H7 (cell line): ENCODE measurements around the gene GINS1. TPM values are rescaled to one million over a fixed set of nuclear protein-coding genes. Genes with fewer than 3 reads are reported as not detected.
A peak's percentile ranks its signal among the peaks of the same experiment; 100 is the strongest.
"Not testable (repeated sequence)": the region's sequence is repeated elsewhere in the genome, so short reads cannot be mapped to it uniquely, and the experiment has no call there.

ENCODE experiments used
- DNase-seq: peaks from one replicate; pipeline ENCODE4 v3.0.0; 2012
- H3K27me3 ChIP-seq: 2 replicates; pipeline ENCODE4 v1.6.0; 2011; ENCODE audit warnings: mild to moderate bottlenecking, low read length; ENCODE audit not compliant: control insufficient read depth, insufficient read depth
- H3K36me3 ChIP-seq: replicated peaks from 2 replicates; pipeline ENCODE4 v1.5.1; 2011; ENCODE audit warnings: low read length; ENCODE audit not compliant: control insufficient read depth, insufficient read depth
- H3K4me3 ChIP-seq: 2 replicates; pipeline ENCODE4 v1.5.1; 2011; ENCODE audit warnings: low read depth, mild to moderate bottlenecking, control low read depth, low read length, moderate library complexity; ENCODE audit not compliant: insufficient read depth
- total RNA-seq: library from RNA; depleted of rRNA; stranded (reverse); fragments of >200 nt; shearing (Covaris generic); gene quantifications from 2 replicates; pipeline ENCODE4 v1.2.3, GENCODE V29; 2014

The GINS1 gene
- total RNA-seq, 1 experiment from 2014 or later: 46.6 TPM

DNA sequence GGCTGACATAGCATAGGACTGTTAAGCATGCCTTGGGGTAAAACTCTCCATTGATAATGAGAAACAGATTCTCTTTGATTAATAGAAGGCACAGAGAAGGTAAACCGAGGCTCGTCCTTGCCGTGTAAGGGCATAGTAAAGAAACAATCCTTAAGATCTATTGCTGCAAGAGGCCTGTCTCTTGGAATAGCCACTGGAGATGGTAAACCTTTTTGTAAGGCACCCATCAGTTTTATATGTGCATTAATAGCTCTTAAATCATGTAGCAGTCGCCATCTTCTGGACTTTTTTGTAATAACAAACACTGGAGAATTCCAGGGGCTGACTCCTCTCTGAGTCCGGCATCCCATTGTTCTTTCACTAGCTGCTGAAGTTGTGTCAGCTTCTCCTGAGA, 8.4 kb upstream of the GINS1 start:
- DNase-seq: peak; percentile 69
- H3K27me3 ChIP-seq: no peaks in the 10 kb centered on the region
- H3K36me3 ChIP-seq: no peaks in the 10 kb centered on the region
- no peak overlapping the region for H3K4me3 ChIP-seq

DNA sequence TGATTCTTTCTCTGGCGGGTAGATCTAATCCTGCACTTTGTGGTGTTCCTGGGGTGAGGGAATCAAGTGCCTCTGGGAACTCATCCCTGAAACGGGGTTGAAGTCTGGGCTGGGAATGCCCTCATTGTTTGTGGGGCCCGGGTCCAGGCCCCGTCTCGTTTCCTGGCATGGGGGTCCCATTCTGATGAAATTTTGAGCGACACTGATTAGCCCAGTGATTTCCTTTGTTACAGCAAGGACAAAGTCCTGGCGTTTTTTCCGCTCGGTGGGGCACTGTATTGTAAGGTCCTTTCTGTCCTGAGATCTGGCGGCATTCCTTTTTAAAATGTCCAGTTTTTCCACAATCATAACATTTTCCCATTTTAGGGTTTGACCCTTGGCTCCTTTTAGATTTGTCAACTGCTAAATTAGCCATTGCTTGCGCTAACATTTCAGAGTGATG, 7.2 kb upstream of the GINS1 start:
- not testable (repeated sequence) for H3K36me3 ChIP-seq, H3K27me3 ChIP-seq, DNase-seq, H3K4me3 ChIP-seq

DNA sequence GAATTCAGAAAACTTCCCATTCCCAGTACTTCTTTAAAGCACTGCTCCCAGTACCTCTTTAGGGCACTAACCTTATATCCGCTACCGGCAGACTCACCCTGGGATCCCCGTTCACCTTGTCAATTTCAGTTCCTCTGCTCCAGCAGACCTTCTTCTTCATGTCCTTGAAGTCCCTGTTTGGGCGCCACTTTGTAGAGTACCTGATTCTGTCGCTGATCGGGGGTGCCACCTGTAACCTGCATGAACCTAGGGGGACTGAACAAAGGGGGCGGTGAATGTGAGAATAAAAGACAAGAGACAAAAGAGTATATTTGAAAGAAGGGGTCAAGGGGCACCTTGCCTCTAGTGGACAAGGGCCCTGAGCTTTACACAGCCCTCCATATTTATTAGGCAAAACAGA, 4.9 kb upstream of the GINS1 start:
- H3K36me3 ChIP-seq: no peaks in the 10 kb centered on the region
- no peaks in the 10 kb centered on the region for H3K27me3 ChIP-seq
- DNase-seq: no peak
- H3K4me3 ChIP-seq: no peak overlapping the region

DNA sequence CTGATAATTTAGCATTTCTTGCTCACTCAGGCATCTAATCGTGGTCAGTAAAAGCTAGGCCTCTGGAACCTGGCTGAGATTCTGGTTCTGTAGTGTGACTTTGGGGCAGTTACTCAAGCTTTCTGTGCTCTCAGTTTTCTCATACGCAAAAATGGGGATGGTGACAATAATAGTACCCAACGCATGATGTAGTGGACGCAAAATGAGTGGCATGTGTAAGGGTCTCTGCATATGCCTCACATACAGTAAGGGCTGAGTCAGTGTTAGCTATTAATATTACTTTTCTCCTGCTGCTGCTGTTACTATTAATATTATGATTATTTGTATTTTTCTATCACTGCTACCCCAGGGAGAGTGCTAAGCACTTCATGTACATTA, 686 bp downstream of the GINS1 start:
- Histone ChIP-seq H3K27me3 (no peaks in the 10 kb centered on the region), H3K4me3 (peak overlapping the region; percentile 84), H3K36me3 (peaks cover 1% of the 10 kb centered on the region)
- peak; percentile 15 for DNase-seq

DNA sequence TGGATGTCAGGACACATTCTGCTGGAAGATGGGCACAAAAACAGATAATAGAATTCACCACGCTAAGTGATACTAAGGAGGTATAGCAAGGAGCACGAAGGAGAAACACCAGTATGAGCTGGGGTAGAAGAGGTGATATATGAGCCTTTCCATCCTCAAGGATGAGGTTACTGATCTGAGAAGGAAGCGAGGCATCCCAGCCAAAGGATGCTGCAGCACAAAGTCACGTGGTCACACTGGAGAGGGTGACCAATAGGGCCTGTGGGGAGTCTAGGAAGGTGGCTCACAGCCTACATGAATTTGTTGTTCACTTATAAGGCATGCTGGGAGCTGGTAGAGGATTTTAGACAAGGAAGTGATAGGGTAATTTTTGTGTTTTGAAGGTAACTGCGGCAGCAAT, 1.4 kb downstream of the GINS1 start:
- Histone ChIP-seq H3K36me3 (peaks cover 1% of the 10 kb centered on the region), H3K4me3 (no peak overlapping the region), H3K27me3 (no peaks in the 10 kb centered on the region)
- peak; percentile 18 for DNase-seq

DNA sequence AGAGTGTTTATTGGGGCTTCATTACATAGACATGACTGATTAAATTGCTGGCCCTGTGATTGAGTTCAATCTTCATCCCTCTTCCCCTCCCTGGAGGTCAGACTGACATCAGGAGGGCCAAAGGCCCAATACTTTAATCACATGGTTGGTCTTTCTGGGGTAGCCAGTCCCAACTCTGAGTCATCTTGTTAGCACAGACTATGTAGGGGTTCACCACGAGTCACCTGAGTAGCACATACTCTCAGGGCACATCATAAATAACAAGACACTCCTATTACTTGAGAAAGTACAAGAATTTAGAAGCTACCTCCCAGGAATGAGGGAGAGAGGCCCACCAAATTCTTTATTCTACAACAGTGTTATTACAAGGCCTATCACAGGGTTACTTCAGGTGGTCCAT, 11.3 kb downstream of the GINS1 start:
- no peak overlapping the region for H3K4me3 ChIP-seq
- peaks cover 17% of the 10 kb centered on the region for H3K36me3 ChIP-seq
- no peaks in the 10 kb centered on the region for H3K27me3 ChIP-seq
- DNase-seq: no peak

DNA sequence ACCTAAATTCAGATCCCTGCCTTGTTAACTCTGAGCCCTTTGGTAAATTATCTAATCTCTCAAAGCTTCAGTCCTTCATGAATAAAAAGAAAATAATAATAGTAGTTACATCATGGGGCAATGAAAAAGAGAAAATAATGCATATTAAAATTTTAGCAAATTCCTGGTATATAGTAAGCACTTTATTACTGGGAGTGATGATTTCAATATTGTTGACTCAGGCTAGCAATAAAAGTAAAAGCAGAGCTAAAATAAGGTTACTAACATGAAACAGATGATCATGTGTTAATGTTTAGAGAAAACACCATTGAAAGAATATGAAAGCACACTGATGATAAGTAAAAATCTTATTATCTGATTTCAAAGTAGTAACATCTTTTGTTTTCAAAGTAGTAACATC, 13.6 kb downstream of the GINS1 start:
- Histone ChIP-seq H3K27me3 (no peaks in the 10 kb centered on the region), H3K36me3 (peaks cover 18% of the 10 kb centered on the region)

DNA sequence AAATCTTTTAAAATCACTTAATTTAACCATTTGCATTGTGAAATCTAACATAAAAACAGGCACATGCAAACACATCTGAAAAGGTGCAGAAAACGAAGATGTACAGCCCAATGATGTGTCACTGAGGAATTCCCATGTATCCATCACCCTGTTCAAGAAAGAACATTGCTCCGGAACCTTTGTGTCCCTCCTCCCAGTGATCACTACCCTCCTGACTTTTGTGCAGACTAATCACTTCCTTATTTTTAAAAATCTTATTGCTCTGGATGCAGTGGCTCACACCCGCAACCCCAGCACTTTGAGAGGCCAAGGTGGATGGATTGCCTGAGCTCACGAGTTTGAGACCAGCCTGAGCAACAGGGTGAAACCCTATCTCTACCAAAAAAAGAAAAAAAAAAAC, 14.6 kb downstream of the GINS1 start:
- no peak overlapping the region for H3K4me3 ChIP-seq
- H3K36me3 ChIP-seq: peaks cover 20% of the 10 kb centered on the region
- no peaks in the 10 kb centered on the region for H3K27me3 ChIP-seq
- no peak for DNase-seq

More for the DNA sequence above, 13.6 kb downstream of the GINS1 start:
- no peak overlapping the region for H3K4me3 ChIP-seq
- DNase-seq: no peak

DNA sequence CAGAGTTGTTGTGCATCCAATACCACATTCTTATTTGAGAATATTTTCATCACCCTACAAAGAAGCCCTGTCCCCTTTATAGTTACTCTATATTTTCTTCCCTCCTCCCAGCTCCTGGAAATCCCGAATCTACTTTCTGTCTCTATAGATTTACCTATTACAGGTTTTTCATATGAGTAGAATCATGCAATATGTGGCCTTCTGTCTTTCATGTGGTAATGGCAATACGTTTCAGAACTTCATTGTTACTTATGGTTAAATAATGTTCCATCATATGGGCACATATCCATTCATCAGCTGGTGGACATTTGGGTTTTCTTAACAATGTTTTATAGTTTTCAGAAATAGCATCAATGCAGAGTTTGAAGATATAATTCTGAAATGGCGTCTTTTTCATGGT, 17.1 kb downstream of the GINS1 start:
- Histone ChIP-seq H3K4me3 (no peak overlapping the region), H3K27me3 (no peaks in the 10 kb centered on the region), H3K36me3 (peaks cover 9% of the 10 kb centered on the region)
- DNase-seq: no peak

DNA sequence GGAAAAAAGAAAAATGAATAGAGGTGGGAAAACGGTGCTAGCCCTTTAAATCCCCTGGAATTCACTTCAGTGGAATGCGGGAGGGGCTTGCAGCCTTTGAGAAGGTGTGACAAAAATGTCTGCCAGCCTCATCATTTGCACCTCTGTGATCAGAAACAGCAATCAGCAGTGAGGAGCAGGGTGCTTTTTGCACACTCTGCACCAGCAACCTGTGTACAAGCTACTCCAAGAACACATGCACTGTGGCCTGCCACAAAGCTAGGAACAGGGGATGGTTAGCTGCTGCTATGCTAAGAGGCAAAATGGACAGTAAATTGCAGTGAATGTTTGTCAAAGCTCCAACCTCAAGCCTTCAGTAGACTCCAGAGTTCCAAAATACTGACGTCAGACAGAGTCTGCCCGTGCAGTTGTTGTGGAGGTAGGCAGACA, 29.7 kb downstream of the GINS1 start:
- peak; percentile 59 for DNase-seq
- no peaks in the 10 kb centered on the region for H3K27me3 ChIP-seq
- H3K4me3 ChIP-seq: no peak overlapping the region
- peaks cover 21% of the 10 kb centered on the region for H3K36me3 ChIP-seq

DNA sequence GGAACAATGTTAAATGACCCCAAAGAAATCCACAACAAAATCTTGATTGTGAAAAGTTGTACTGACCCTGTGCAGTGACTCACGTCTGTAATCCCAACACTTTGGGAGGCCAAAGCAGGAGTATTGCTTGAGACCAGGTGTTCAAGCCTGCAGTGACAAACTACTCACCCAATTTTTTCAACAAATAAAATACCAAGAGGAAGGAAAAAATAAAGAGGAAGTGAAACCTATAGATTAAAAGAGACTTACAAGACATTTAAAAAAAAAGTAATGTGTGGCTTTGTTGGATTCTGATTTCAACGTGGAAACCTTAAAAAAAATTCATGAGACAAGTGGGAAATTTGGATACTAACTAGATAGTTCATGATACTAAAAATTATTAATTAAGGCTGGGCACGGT, 31.9 kb downstream of the GINS1 start:
- Histone ChIP-seq H3K4me3 (no peak overlapping the region), H3K27me3 (no peaks in the 10 kb centered on the region), H3K36me3 (peaks cover 19% of the 10 kb centered on the region)
- DNase-seq: no peak

DNA sequence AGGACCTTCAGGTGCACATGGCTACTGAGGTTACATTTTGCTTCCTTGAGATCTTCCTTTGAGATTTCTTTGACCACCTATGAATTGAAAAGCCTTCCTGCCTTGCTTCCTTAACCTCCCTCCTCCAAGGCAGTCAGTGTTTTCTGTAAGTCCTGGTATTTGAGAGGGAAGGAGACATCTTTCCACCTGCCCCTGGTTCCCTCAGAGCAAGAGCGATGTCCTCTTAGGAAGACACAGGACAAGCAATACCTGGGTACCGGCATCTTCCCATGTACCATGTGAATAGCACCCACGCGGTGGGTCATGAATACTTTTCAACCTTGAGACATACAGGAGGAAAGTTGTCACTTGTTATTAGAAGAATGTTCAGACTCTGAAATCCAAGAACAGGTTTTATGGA, 37.1 kb downstream of the GINS1 start:
- H3K36me3 ChIP-seq: peaks cover 15% of the 10 kb centered on the region
- H3K27me3 ChIP-seq: no peaks in the 10 kb centered on the region
- no peak overlapping the region for H3K4me3 ChIP-seq
- no peak for DNase-seq

DNA sequence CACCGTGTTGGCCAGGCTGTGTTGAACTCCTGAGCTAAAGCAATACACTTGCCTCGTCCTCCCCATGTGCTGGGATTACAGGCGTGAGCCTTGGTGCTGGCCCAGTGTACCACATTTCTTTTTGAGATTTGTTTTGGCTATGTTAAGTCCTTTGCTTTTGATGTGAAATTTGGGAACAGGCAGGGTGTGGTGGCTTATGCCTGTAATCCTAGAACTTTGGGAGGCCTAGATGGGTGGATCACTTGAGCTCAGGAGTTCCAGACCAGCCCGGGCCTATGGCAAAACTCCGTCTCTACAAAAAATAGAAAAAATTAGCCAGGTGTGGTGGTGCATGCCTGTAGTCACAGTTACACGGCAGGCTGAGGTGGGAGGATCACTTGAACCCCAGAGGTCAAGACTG, 40.2 kb downstream of the GINS1 start:
- Histone ChIP-seq H3K4me3 (no peak overlapping the region), H3K27me3 (no peaks in the 10 kb centered on the region), H3K36me3 (peaks cover 13% of the 10 kb centered on the region)
- DNase-seq: no peak

DNA sequence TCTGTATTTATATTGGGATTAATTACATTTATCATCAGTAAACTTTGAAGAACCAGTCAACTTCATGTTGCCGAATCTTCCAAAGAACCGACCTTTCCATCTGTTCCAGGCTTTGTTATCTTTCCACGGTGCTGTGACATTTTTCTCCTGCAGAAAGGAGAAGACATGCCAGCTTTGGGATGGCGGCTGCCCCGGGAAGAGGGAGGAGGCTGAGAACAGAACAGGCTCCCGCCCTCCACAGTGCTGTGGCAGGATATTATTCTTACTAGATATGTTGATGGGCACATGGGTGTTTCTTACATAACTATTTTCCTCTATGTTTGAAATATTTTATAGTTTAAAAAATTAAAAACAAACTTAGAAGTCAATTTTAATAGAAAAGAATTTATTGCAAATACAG, 44.9 kb downstream of the GINS1 start:
- Histone ChIP-seq H3K27me3 (no peaks in the 10 kb centered on the region), H3K4me3 (no peak overlapping the region), H3K36me3 (peaks cover 19% of the 10 kb centered on the region)
- no peak for DNase-seq

DNA sequence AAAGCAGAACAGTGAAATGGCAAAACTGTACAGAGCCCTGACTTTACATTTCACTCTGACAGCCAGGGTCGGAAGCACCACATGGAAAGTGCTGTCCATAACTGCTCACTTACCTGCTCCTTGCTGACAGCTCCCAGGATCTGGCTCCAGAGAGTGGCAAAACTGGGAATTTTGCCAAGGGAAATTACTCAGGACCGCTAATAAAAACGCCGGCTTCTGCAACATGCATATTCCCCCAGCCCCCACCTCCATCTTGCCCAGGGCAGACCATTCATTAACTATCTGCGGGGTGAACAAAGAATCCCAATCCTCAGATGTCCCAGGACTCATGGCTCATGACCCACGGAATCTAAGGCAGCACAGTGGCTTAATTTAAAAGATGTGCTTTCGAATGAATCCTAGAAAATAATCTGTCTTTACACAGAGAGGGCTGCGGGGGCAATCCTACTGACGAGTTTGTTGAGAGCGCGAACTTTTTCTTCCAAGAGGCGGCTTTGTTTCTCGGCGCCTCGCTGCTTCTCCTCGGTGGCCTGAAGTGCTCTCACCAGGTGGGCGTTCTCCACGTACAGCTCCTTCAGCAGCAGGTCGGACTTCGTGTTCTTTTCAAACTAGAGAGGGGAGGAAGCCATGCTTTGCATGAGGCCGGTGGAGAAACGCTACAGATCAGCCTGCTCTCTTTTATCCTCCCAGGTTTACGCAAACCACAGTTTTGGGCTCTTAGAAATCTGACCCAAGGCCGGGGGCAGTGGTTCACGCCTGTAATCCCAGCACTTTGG, 45.8 kb downstream of the GINS1 start:
- H3K4me3 ChIP-seq: no peak overlapping the region
- no peaks in the 10 kb centered on the region for H3K27me3 ChIP-seq
- DNase-seq: peak; percentile 19
- H3K36me3 ChIP-seq: peaks cover 17% of the 10 kb centered on the region
